HL-60 (cell line): Measurements from ENCODE around the gene C2CD5.

Experiments
- DNase-seq, 2 experiments: peaks; one replicate each; pipeline ENCODE4 v3.0.0-alpha.2; 2010 to 2020; ENCODE audit warnings: low read depth in 1 of 2, low spot score in 1 of 2
- H3K27ac ChIP-seq: fragments of 250-450 bp; sonication (Bioruptor Pico); replicated peaks from 2 replicates; pipeline ENCODE4 v1.5.1; 2020; ENCODE audit warnings: mild to moderate bottlenecking, moderate library complexity
- H3K27me3 ChIP-seq: fragments of 250-450 bp; sonication (Bioruptor Pico); 2 replicates; pipeline ENCODE4 v1.5.1; 2021; ENCODE audit warnings: mild to moderate bottlenecking, moderate library complexity; ENCODE audit not compliant: insufficient read depth, poor library complexity, severe bottlenecking
- H3K4me3 ChIP-seq: replicated peaks from 2 replicates; pipeline ENCODE4 v1.5.1; 2011; ENCODE audit warnings: mild to moderate bottlenecking, control low read depth, low read length; ENCODE audit not compliant: insufficient read depth
- GABPA ChIP-seq: IDR thresholded peaks from 2 replicates; pipeline ENCODE4 v1.6.1; 2012; ENCODE audit warnings: low read depth
- POLR2AphosphoS5 ChIP-seq: IDR thresholded peaks from 2 replicates; pipeline ENCODE4 v1.6.1; 2012; ENCODE audit warnings: low read depth
- SPI1 ChIP-seq: IDR thresholded peaks from 2 replicates; pipeline ENCODE4 v1.6.1; 2012; ENCODE audit warnings: low read depth, mild to moderate bottlenecking, borderline replicate concordance
- TF ChIP-seq, protein P1 (sequence below): IDR thresholded peaks from one replicate; pipeline ENCODE4 v1.5.1; 2011; ENCODE audit warnings: low read length, control low read depth, inconsistent platforms; ENCODE audit not compliant: insufficient read depth
- TF ChIP-seq, protein P2 (sequence below): IDR thresholded peaks from 2 replicates; pipeline ENCODE4 v1.6.1; 2012; ENCODE audit warnings: low read depth; ENCODE audit not compliant: insufficient replicate concordance

The C2CD5 gene

DNA sequence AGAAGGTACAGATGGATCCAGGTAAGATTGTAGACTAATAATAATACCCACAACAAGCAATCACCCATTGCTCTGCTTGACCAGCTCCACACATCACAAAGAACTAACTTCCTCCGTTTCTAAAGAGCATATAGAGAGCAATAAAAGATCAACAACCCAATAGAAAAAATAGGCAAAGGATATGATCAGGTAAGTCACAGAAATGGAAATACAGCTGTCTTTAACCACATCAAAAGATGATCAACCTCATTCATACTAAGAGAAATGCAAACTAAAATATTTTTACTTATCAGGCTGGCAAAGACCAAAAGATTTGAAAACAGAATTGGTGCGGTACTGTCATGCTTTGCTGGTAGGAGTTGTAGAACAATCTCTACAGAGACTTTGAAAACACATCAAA lies 8.9 kb downstream of the C2CD5 start:
- no peak overlapping the region for H3K4me3 ChIP-seq
- H3K27me3 ChIP-seq, result no peaks in the 10 kb centered on the region
- DNase-seq, result no peak
- TF ChIP-seq, protein P1, sequence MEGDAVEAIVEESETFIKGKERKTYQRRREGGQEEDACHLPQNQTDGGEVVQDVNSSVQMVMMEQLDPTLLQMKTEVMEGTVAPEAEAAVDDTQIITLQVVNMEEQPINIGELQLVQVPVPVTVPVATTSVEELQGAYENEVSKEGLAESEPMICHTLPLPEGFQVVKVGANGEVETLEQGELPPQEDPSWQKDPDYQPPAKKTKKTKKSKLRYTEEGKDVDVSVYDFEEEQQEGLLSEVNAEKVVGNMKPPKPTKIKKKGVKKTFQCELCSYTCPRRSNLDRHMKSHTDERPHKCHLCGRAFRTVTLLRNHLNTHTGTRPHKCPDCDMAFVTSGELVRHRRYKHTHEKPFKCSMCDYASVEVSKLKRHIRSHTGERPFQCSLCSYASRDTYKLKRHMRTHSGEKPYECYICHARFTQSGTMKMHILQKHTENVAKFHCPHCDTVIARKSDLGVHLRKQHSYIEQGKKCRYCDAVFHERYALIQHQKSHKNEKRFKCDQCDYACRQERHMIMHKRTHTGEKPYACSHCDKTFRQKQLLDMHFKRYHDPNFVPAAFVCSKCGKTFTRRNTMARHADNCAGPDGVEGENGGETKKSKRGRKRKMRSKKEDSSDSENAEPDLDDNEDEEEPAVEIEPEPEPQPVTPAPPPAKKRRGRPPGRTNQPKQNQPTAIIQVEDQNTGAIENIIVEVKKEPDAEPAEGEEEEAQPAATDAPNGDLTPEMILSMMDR, result no peak
- TF ChIP-seq, protein P2, sequence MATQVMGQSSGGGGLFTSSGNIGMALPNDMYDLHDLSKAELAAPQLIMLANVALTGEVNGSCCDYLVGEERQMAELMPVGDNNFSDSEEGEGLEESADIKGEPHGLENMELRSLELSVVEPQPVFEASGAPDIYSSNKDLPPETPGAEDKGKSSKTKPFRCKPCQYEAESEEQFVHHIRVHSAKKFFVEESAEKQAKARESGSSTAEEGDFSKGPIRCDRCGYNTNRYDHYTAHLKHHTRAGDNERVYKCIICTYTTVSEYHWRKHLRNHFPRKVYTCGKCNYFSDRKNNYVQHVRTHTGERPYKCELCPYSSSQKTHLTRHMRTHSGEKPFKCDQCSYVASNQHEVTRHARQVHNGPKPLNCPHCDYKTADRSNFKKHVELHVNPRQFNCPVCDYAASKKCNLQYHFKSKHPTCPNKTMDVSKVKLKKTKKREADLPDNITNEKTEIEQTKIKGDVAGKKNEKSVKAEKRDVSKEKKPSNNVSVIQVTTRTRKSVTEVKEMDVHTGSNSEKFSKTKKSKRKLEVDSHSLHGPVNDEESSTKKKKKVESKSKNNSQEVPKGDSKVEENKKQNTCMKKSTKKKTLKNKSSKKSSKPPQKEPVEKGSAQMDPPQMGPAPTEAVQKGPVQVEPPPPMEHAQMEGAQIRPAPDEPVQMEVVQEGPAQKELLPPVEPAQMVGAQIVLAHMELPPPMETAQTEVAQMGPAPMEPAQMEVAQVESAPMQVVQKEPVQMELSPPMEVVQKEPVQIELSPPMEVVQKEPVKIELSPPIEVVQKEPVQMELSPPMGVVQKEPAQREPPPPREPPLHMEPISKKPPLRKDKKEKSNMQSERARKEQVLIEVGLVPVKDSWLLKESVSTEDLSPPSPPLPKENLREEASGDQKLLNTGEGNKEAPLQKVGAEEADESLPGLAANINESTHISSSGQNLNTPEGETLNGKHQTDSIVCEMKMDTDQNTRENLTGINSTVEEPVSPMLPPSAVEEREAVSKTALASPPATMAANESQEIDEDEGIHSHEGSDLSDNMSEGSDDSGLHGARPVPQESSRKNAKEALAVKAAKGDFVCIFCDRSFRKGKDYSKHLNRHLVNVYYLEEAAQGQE, result no peak
- TF ChIP-seq POLR2AphosphoS5 (no peak), SPI1 (no peak), GABPA (no peak)
- no peak overlapping the region for H3K27ac ChIP-seq

DNA sequence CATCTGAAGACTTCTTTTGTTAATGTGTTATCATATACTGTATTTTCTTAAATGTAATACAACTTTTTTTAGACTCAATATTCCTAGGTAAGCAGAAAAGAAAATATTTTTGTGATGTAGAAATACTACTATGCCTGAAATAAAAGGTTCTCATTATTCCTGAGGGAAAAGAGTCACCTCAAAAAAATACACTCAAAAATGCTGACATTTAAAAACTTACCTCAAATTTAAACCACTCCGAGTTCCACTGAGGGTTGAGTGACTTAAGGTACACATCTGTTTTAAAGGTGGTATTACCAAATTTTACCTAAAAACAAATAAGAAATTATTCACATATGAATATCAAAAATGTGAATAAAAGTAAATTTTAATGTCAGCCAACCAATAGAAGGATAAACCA lies 9.3 kb downstream of the C2CD5 start:
- Histone ChIP-seq H3K4me3 (no peak overlapping the region), H3K27me3 (no peaks in the 10 kb centered on the region), H3K27ac (no peak overlapping the region)
- TF ChIP-seq, protein P2, result no peak
- TF ChIP-seq, protein P1, result no peak
- TF ChIP-seq POLR2AphosphoS5, result no peak
- TF ChIP-seq GABPA, result no peak
- no peak for TF ChIP-seq SPI1
- DNase-seq, result no peak

DNA sequence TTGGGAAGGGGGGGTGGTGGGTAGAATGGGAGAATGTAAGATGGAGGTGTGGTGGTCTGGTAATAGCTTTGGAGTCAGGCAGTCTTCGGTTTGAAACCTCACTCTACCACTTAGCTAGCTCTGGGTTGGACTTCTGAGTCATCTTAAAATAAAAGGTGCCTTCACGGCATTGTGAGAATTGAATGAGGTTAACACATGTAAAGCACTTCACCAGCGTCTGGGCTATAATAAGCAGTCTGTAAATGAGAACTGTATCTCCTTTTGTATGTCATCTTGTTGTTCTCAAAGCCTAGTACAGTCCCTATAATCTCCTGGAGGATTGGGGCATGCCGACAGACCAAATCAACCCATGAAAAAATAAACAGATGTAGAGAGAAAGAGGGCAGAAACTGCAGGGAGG lies 11.2 kb downstream of the C2CD5 start:
- DNase-seq, result no peak
- no peaks in the 10 kb centered on the region for H3K27me3 ChIP-seq
- no peak overlapping the region for H3K27ac ChIP-seq
- TF ChIP-seq POLR2AphosphoS5 (no peak), GABPA (no peak)
- no peak overlapping the region for H3K4me3 ChIP-seq

DNA sequence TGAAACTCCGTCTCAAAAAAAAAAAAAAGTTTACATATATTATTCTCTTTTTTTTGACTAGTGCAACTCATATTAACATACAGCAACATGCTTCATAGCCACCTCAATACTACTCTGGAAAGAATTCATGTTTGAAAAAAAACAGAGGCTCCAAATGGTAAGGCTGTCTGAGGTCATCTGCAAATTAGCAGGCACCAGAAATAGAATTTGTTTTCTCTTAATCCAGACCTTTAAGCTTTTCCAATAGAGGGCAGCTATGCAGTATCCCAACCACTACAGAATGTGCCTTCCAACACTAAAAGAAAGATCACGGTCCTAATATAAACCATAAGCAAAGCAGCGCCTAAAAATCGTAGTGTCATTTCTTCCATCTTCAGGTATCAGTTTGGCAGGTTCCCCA lies 12.0 kb downstream of the C2CD5 start:
- TF ChIP-seq, protein P2, result no peak
- TF ChIP-seq POLR2AphosphoS5, result no peak
- no peak for TF ChIP-seq GABPA
- TF ChIP-seq, protein P1, result no peak
- no peak for TF ChIP-seq SPI1
- H3K4me3 ChIP-seq, result no peak overlapping the region
- DNase-seq, result no peak
- no peaks in the 10 kb centered on the region for H3K27me3 ChIP-seq
- H3K27ac ChIP-seq, result no peak overlapping the region
